HG03039 (cell line): ENCODE measurements around the gene CHD2.
"Not testable (repeated sequence)": the region's sequence is repeated elsewhere in the genome, so short reads cannot be mapped to it uniquely, and the experiment has no call there.

Source experiments
- ATAC-seq: cut with Tn5 transposase; IDR thresholded peaks from one replicate; pipeline ENCODE4 v1.9.1; 2021; ENCODE audit warnings: mild to moderate bottlenecking, moderate library complexity; ENCODE audit not compliant: unreplicated experiment

Gene CHD2

DNA sequence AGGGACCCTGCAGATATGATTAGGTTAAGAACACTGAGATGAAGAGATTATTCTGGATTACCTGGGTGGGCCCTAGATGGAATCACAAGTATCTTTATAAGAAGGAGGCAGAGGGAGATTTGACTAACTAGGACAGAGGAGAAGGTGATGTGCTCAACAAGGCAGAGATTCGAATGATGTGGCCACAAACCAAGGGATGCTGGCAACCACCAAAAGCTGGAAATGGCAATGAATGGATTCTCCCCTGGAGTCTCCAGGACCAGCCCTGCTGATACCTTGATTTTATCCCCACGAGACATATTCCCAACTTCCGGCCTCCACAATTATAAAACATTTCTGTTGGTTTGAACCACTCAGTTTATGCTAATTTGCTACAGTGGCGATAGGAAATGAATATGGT lies 146.0 kb downstream of the CHD2 start:
- no peak for ATAC-seq

DNA sequence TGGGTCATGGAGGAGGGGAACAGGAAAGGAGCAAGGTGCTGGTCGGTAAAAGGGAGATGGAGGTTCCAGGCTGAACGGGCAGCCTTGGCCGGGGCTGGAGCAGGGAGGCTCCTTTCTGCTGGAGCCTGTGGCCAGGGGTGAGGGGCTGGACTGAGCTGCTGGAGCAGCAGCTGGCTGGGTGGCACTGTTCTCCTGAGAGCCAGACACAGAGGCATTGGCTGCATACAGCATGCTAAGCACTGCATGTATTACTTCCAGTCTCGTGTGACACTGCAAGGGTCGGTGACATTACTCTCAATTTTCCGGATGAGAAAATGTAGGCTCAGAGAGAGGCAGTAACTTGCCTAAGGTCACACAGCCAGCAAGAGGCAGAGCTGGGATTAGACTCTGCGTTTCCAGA lies 146.6 kb downstream of the CHD2 start:
- ATAC-seq = no peak

DNA sequence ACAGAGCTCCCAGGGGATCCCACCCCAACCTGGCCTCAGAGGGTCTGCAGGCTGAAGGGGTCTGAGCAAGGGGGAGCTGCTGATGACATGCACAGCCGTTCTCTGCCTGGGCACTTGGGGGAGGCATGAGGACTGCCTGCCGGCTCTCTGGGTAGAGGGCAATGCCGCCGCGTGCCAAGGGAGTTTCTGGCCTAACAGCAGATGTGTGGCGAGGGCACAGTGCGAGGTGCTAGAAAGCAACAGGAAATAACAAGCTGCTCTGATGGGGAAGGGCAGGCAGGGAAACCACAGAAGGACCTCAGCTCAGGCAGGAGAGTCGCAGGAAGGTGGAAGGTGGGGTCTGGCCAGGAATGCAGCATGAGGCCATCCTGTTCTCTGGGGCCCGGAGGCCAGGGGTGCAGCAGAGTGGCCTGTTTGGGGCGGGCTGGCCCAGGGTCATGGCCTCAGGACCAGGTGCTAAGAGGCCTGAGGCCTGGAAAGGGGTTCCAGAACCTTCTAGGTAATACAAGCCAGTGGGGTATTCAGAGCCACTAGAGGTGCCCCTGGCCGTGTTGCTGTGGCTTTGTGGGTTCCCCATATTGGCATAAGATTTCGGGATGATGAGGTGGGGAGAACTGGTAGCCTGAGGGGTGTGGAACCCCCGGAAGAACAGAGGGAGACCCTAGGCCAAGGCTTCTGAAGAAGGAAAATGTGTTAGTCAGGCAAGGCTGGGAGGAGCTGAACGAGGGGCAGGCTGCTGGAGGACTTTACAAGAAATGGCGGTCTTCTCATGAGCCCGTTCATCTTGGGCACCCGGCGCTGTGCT lies 147.7 kb downstream of the CHD2 start:
- no peak for ATAC-seq

DNA sequence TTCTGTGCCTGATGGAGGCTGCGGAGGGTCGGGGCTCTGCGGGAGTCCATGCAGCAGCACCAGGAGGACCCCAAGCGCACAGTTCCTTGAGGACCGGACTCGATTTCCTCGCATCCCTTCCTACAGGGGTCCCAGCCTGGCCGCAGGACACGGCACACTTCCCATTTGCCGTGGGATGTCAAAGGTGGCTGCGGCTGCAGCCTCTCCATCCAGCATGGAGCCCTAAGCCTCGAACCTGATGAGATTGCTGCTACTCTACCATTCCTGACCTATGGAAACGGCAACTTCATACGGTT lies 148.2 kb downstream of the CHD2 start:
- no peak for ATAC-seq

DNA sequence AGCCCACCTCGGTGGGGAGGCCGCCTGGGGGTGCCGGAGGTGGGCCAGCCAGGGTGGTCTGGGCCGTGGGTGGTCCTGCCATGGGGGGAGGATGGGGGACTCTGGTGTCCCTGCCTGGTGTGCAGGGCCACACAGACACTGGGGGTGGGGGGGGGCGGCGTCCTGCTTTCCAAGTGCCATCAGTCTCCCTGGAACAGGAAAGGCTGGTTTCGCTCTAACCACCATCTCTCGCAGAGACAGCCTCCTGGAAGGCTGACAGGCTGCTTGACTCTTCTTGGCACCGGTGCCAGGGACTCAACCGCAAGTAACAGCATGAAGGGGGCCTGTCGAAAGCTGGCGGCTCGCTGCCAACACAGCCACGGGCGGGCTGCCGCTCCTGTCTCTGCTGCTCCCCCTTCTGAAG lies 148.6 kb downstream of the CHD2 start:
- no peak for ATAC-seq

DNA sequence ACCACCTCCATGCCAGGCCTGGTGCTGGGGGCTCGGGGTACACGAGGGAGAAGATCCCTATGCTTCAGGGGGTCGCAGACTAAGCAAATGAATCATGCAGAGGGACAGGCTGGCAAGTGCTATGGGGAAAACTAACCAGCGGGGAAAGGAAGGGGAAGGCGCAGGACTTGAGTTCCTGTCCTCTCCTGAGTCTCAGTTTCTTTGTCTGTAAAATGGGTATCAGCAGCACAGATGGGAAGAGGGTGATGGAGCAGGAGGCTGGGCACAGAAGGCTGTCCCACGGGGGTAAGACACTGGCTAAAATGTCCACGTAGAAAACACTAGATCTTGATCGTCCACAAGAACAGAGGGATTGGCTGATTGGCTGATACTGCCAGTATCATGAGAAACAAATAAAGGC lies 149.1 kb downstream of the CHD2 start:
- no peak for ATAC-seq

DNA sequence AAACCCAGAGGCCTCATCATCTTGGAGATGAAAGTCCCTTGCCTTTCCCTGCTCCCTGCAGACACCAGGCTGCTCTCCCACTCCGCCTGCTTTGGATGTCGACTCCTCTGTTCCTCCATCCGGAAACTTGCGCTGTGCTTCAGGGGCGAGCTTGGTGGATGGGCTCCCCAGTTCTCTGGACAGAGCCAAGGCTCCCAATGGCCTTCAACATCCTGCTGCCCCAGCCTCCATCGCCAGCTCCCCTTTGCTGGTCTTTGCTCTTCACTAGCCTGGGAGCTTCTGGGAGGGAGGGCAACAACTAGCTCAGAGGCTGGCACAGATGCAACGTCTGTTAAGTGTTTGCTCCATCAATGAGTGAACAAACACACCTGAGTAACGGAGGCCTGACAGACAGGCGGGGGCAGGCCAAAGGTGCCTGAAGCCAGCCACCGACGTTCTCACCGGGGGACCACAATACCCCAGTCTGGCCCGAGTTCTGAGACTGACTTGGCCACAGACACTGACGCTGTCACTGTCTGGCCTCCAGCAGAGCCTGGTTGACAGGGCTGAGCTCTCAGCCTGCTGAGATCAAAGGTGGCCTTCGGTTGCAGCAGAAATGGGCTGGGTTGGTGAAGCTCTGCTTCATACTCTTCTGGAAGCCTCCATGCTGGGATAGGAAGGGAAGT lies 149.9 kb downstream of the CHD2 start:
- no peak for ATAC-seq

DNA sequence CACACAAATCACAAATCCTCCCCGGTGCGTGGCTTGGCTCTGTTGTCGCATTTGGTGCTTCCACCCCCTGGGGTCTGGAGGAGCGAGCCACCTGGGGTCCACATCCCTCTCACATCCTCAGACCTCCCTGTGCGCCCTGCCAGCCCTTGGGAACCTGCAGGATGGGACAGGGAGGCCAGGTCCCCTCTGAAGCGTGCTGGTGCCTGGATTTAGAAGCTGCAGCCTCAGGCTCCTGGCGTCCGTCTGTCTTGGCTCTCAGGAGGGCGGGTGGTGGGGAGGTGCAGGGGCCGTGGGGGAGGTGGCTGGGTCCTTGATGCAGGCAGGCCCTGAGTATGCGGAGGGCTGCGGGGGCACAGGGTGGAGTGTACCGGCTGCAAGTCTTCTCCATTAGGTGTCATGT lies 150.5 kb downstream of the CHD2 start:
- no peak for ATAC-seq

DNA sequence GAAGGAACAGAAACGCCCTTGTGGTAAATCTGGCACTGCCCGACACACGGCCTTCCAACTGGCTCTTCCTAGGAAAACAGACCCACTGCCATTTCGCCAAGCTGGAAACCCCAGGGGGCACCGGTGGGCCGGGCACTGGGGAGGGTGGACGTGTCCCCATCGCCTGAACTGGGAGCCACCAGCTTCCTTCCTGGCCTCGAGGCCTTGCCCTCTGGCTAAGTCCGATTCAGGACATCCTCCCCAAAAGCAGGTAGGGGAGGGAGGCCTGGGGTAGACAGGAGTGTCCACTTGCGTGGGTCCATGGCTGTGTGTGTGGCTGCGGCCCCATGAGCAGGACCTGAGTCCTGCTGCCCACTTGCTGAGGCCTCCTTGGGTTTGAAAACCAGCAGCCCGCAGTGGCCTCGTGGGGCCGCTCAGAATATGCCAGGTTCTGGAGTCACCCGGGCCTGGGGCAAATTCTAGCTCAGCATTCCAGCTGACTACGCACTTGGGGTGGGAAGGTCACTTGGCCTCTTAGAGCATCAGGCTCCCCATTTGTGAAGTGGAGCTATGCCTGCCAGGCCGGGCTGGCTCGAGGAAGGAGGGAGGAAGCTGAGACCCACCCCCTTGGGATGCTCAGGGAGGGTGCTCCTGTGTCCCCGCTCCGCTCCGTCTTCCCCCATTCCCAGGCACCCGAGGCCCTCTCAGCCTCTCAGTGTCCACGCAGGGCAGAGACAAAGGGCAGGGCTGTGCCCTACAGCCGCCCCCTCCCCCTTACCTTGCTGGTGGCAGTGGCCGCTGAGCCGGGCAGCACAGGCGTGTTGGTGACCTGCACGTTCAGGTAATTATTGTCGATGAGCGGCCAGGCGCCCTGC lies 151.3 kb downstream of the CHD2 start:
- ATAC-seq = no peak

DNA sequence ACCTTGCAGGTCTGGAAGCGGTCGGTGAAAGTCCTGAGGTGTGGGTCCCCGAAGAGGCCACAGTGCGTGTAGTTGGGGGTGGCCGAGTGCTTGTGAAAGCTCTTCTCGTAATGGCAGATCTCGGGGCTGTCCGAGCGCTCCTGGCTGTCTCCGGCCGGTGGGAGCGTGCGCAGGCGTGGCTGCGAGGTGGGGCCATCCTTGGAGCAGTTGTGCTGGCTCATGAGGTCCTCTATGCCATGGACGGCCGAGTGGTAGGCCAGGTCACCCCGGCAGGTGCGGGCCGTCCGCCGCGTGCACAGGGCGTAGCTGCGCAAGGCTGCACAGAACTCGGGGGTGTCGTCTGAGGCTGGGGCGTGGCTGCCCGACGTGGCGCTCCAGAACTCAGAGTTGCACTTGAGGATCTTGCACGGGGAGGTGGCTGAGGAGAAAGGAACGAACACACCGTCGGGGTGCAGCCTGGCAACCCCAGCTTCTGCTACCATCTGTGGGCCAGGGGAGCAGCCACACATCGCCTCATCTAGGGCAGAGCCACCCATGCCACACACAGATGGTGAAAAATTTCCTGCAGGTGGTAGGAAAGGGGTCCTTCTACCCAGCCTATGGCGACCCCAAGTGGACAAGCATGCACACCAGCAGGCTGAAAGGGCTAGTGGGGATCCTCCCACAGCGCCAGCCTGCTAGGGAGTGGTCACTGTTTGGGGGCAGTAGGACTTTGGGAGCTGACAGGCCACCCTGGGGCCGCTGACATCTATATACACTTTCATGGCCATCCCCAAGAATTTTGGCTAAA lies 152.2 kb downstream of the CHD2 start:
- ATAC-seq = no peak

DNA sequence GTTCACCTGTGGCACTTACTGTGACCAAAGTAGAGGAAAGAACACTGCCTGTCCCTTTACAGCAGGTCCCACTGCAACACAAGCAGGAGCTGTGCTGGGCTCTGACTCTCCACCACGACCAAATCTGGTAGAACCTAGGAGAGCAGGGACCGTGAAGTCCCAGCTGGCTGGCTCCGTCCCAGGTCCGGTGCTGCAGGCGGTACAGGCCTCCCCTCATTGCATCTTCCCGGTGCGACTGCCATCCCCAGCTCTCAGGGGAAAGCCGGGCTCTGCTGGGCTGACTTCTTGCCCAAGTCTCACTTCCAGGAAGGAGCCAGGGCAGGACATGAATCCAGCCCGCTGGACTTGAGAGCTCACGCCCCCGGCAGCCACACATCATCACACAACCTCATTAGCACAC lies 155.1 kb downstream of the CHD2 start:
- no peak for ATAC-seq

DNA sequence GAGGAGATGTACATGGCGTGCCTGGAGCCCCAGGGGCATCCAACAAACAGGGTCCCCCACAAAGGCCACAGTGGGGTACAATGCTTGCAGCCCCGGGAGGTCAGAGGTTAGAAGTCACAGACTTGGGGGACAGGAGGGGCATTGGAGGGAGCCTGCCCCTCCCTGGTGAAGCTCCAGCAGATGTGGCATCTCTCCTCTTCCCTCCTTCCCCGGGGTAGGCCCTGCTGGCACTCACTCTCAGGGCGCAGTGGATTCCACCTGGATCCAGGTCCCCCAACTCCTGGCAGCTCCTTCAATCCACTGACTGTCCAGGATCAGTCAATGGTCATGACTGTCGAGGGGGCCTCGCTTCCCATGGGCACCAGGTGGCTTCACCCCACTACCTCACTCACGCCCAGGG lies 156.7 kb downstream of the CHD2 start:
- no peak for ATAC-seq

DNA sequence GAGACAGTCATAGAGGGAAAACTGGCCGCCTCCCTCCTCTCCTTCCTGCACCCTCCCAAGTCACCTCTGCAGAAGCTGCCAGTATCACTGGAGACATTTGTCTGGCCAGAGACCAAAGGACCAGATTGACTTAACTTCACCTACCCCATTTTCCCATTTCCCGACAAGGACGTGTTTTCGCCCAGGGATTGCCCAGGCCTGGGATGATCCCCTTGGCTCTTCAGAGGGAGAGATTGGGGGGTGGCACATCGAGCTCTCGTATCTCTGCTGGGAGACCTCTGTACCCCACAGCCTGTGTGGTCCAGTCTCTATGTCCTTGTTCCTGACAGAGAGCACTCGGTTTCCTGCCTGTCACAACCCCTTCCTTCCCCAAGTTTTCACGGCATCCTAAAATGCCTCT lies 157.5 kb downstream of the CHD2 start:
- no peak for ATAC-seq

DNA sequence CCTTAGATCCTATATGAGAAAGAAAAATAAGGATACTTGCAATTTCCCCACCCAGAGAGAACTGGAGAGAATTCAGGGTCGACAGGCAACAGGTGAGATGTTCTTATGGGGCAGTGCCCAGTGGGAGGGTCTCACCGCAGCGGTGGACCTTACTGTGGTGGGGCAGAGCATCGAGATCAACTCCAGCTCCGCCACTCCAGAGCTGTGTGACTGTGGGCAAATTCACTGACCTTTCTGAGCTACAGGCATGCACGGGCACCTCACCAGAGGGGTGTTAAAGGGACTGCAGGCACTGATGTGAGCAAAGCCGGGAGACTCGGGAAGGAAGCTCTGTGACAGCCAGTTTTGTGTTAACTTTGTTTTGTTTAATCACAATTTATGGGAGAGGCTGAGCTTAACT lies 158.0 kb downstream of the CHD2 start:
- ATAC-seq = no peak

DNA sequence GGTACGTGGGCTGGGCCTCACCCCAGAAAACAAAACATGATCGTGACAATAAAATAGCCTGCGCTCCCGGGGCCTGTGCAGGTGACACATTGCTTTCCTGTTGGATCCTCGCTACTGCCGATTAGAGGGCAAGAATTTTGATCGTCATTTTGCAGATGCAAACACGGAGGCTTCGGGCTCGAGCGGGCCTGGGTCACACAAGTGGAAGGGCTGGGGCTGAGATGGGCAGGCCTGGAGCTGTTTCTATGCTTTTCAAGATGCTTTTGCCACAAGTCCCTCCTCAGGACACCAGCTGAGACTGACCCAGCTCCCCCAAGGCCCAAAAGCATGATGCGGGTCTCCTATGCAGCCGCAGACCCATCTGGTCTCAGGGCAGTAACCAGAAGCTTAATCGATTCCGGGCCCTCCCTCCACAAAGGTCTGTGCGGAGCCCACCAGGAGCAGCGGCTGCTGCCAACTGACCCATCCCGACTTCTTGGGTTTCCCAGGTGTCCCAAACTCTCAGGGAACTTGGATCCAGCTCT lies 158.8 kb downstream of the CHD2 start:
- no peak for ATAC-seq

DNA sequence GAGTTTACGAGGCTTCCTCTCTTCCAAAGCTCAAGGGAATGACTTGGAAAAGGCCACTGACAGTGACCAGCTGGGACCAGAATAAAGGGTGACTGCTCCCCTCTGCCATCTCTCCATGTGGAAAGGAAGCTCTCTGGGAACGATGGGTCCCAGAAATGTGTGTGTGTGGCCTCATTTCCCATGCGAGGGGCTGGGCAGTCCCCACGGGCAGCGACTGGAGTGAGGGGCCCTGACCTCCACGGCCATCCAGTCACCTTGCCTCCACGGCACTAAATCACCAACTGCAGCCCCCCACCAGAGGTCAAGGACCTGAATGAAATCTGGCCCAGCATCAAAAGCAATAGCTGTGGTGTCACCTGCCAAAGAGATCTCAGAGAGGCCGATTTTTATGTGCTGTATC lies 159.3 kb downstream of the CHD2 start:
- no peak for ATAC-seq

DNA sequence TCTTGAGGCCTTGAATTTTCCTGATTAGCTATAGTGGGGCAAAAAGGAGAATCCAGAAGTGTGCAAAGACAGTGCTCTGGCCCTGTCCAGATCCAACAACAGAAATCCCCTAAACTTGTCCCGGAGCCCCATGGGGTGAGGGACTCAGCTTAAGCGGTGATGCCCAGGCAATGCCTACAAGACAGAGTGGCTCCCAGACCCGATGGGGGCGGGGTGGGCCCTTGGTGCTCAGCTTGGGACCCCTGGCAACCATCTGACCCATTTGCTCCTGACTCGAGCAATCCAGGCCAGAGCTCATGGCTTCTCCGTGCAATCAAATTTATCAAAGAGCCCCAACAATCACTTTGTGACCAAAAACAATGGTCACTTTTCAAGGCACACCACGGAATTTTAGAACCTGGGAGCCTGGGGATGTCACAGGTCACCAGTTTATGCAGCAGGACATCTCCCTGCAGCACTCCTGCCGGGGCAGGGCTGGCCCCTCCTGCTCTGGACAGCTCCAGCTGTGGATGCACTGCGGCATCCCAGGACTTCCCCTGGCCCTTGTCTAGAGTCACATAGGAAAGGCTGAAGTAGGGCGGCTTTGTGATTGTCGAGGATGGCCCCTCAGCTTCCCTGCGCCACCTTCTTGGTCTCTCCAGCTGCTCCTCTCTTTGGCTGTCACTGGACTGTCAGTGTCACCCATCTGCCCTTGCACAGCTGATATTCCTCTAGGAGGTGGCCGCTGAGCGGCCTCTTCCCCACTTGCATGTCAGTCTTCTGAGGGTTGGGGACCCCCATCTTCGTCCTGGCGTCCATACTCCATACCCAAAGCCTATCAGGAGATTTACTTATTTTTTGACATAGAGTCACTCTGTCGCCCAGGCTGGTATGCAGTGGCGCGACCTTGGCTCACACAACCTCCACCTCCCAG lies 160.5 kb downstream of the CHD2 start:
- no peak for ATAC-seq

DNA sequence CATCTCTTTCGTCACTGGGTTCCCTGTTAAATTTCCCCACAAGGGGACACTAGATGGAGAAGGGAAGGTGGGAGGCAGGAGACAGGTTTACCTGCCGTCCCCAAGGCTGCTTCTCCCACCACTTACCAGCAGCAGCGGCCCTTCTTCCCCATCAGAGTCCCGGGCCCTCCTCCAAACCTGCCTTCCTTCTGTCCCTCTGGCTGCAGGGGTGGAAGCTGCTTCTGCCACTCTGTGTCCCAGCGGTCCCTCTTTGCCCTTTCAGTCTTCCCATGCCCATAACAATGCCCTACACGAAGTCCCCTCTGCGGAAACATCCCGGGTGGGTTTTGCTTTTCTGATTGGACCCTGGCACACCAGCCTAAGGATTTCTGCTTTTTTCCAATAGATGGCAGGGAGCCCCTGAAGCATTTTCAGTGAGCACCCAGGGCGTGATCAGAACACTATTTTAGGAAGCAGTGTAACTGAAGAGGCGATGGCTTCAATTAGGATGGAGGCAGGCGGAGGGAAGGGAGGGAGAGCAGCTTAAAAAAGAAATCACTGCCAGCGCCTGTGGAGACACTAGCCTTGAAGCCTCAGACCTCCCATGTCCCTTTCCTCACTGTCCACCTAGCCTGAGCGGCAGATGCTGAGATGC lies 162.6 kb downstream of the CHD2 start:
- not testable (repeated sequence) for ATAC-seq

DNA sequence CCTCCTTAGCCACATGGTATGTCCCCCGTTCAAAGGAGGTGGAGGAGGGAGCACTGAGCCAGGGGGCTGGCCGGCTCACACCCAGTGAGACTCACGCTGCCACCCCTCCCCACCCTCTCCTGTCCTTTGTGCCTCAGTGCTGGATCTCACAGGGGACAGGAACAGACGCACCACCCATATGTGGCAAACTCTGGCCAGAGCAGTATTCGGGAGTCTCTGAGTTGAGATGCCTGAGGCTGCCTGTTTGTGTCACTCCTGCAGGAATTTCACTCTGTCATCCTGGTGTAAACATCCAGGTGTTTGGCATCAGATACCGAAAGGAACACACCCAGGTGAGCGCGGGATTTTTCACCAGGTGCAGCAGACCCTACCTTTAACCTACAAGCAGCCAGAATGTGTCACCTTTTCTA lies 163.1 kb downstream of the CHD2 start:
- no peak for ATAC-seq
